NCI-H2171 (cell line): Measurements from ENCODE around the gene C2CD4C.
"Not testable (repeated sequence)": the region's sequence is repeated elsewhere in the genome, so short reads cannot be mapped to it uniquely, and the experiment has no call there.

Experiments used
- DNase-seq: peaks from one replicate; lab custom pipeline; 2025; lab: John Stamatoyannopoulos, UW

The C2CD4C gene, protein sequence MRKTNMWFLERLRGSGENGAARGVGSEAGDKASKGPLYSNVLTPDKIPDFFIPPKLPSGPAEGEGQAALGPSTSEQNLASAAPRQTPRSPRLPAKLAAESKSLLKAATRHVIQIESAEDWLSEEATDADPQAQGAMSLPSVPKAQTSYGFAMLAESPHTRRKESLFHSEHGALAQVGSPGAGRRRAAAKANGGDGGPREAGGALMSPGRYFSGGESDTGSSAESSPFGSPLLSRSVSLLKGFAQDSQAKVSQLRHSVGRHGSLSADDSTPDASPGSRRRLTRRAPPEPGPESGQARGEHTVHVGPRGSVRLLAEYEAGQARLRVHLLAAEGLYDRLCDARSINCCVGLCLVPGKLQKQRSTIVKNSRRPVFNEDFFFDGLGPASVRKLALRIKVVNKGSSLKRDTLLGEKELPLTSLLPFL

GRCh38 chr19:408902-409515 lies at the start of gene C2CD4C:
TSS of gene C2CD4C (minus strand) at chr19:409147. CDS start at chr19:408361, 786 bp downstream.
- DNase-seq, result no peak

- no peak for DNase-seq
Observed at GRCh38 chr19:458091-459042, 49.4 kb upstream of the C2CD4C start.

GRCh38 chr19:457636-458035 lies 48.7 kb upstream of the C2CD4C start:
- DNase-seq, result no peak

DNA sequence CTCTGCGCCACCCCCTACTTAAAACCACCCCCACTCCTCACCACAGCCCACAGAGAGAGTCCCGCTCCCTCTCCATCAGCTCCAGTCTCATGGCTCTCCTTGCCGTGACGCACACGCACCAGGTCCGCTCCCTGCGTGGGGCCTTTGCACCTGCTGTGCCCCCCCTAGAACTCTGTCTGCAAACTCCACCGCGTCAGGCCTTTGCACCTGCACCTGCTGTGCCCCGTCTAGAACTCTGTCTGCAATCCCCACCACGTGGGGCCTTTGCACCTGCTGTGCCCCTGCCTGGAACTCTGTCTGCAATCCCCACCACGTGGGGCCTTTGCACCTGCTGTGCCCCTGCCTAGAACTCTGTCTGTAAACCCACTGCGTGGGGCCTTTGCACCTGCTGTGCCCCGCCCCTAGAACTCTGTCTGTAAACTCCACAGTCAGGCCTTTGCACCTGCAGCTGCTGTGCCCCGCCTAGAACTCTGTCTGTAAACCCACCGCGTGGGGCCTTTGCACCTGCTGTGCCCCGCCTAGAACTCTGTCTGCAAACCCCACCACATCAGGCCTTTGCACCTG lies 47.7 kb upstream of the C2CD4C start:
- no peak for DNase-seq

- DNase-seq, result no peak
Observed at GRCh38 chr19:455851-456546, 47.1 kb upstream of the C2CD4C start.

GRCh38 chr19:455031-455705 lies 46.2 kb upstream of the C2CD4C start:
- DNase-seq, result no peak

DNA sequence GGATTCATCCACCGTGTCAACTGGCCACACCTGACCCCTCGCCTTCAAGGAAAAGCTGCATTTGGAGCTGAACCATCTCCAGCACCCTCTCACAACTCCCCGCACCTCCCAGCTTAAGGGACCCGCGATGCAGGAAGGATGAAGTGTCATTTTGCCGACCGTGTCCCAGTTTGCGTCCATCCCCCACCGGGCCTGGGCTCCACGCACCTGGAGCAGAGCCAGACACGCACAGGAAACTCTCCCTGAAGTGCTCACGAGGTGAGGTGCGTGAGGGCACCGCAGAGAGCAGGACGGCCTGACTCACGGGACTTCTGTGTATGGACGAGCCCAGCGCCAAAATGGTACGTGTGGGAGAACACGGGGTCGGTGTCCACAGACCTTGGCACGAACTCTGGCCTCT lies 44.7 kb upstream of the C2CD4C start:
- no peak for DNase-seq

GRCh38 chr19:452829-453228 lies 43.9 kb upstream of the C2CD4C start:
- no peak for DNase-seq

GRCh38 chr19:450912-451481 lies 42.0 kb upstream of the C2CD4C start:
- not testable (repeated sequence) for DNase-seq

GRCh38 chr19:449916-450315 lies 41.0 kb upstream of the C2CD4C start:
- DNase-seq, result no peak

DNA sequence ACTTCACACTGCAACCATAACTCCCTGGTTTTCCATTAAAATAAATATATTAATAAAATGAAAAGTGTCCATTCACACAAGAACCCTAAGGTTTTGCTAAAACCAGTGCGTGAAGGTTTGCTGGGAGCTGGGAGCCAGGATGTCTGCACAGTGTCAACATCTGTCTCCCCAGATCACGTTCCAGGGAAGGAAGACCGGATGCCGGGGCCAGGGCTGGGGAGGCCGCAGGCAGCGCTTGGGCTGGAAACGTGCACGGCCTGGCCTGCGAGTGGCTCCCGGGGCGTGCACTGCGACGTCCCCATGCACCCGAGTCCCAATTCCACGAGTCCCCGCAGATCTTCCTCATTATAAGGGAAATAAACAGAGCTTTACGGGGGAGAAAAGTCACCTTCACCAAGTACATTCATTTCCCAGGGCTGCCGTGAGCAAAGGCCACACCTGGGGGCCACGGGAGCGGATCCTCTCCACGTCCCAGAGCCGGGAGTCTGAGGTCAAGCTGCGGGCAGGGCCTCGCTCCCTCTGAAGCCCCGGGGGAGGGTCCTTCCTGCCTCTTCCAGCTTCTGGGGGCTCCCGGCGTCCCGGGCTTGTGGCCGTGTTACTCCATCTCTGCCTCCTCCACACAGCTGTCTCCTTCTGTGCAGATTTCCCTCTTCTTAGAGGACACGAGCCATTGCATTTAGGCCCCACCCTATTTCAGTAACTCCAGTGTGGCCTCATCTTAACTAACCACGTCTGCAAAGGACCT lies 39.0 kb upstream of the C2CD4C start:
- DNase-seq, result no peak

DNA sequence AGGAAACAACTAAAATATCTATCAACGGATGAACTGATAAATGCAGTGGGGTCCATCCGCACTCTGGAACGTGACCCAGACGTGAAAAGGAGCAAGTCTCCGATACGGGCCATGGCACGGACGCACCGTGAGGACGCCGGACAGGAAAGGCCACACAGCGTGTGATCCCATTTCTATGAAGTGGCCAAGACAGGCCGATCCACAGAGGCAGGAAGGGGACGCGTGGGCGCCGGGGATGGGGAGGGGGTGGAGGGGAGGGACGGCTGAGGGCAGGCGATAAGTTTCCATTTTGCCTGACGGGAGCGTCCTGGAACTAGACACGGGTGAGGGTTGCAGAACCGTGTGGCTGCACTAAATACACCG lies 38.1 kb upstream of the C2CD4C start:
- no peak for DNase-seq

DNA sequence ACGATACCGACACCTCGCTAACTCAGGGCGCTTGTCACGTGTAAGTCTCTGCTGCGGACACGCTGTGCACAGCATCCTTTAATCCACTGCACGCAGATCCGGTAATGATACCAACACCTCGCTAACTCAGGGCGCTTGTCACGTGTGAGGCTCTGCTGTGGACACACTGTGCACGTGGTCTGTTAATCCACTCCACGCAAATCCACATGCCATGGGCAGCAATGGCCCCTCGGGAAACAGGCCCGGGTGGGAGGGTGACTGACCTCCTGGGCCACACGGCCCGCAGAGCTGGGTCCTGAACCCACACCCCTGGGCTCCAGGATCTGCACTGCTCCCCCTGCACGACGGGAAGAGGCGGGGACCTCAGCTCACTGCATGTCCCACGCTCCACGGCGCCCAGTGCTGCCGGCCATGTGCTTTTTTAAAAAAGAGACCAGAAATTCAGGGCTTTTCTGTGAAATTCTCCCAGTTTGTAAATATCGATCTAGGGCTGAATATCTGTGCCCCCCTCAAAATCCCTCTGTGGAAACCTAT lies 35.8 kb upstream of the C2CD4C start:
- no peak for DNase-seq

GRCh38 chr19:443005-443404 lies 34.1 kb upstream of the C2CD4C start:
- no peak for DNase-seq

DNA sequence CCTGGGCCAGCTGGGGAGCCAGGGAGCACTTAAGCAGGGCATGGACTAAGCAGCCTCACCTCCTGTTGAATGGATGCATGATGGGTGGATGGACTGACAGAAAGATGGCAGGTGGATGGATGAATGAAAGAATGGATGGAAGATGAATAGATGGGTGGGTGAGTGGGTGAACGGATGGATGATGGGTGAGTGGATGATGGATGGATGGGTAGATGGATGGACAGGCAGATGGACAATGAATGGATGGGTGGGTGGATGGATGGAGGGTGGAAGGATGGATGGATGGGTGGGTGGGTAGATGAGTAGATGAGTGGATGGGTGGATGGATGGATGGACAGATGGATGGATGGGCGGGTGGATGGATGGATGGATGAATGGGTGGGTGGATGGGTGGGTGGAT lies 33.1 kb upstream of the C2CD4C start:
- no peak for DNase-seq

- no peak for DNase-seq
Observed at GRCh38 chr19:441213-441836, 32.4 kb upstream of the C2CD4C start.

GRCh38 chr19:440391-441212 lies 31.7 kb upstream of the C2CD4C start:
- DNase-seq, result no peak

DNA sequence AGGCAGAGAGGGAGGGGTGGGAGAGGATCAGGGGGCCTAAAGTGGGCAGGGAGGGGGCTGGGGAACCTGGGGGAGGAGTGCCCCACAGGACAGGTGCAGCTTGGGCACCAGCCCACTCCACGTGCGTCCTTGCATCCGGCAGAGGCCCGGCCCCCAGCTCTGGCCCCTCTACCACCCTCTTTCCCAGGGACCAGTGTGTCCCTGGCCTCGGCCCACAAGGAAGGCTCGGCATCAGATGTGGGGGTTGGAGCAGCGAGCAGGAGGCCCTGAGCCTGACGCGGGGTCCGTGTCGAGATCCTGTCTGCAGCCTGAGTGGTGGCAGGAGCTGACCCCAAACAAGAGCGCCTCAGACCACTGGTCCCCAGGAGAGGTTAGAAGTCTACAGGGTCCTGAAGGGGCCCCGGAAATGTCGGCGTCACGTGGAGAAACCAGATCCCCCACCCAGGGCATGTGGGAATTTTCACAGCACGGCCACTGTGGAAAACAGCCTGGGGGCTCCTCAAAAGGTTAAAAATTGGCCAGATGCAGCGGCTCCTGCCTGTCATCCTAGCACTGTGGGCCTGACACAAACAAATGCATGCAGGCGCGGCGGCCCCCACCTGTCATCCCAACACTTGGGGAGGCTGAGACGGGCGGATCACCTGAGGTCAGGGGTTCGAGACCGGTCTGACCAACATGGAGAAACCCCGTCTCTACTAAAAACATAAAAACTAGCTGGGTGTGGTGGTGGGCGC lies 30.4 kb upstream of the C2CD4C start:
- no peak for DNase-seq
